Activated CD8-positive, alpha-beta memory T cell treated with anti-CD3 and anti-CD28 coated beads, Interleukin-2, amount 50 U/mL, for 4 hours (primary cell): ENCODE data around the gene IFT22.
"Not testable (repeated sequence)": the region's sequence is repeated elsewhere in the genome, so short reads cannot be mapped to it uniquely, and the experiment has no call there.

Source experiments
- DNase-seq: peaks from one replicate; pipeline ENCODE4 v3.0.0-alpha.2; 2020

IFT22 gene

GRCh38 chr7:101321491-101322401 lies at the start of gene IFT22:
IFT22 (minus strand) TSS chr7:101321812; CDS start chr7:101321709, 103 bp downstream.
- DNase-seq, result peak; percentile 82

- DNase-seq, result no peak
Measured at GRCh38 chr7:101370836-101371235, 49.2 kb upstream of the IFT22 start.

- DNase-seq, result no peak
Measured at GRCh38 chr7:101368422-101369165, 47.0 kb upstream of the IFT22 start.

GRCh38 chr7:101367676-101368075 lies 46.1 kb upstream of the IFT22 start:
- DNase-seq, result no peak

- DNase-seq, result no peak
Measured at GRCh38 chr7:101365956-101366355, 44.3 kb upstream of the IFT22 start.

GRCh38 chr7:101363734-101364374 lies 42.2 kb upstream of the IFT22 start:
- DNase-seq, result peak; percentile 70

GRCh38 chr7:101363196-101363733 lies 41.7 kb upstream of the IFT22 start:
- no peak for DNase-seq

GRCh38 chr7:101362334-101363195 lies 41.0 kb upstream of the IFT22 start, which contains the start of gene COL26A1:
COL26A1 (plus strand) TSS chr7:101362875; CDS start chr7:101363033, 158 bp downstream.
- no peak for DNase-seq

- no peak for DNase-seq
Measured at GRCh38 chr7:101357433-101357832, 35.8 kb upstream of the IFT22 start.

- DNase-seq, result no peak
Measured at GRCh38 chr7:101352920-101353308, 31.3 kb upstream of the IFT22 start.

- not testable (repeated sequence) for DNase-seq
Measured at GRCh38 chr7:101349300-101349699, 27.7 kb upstream of the IFT22 start.

GRCh38 chr7:101348456-101349067 lies 26.9 kb upstream of the IFT22 start:
- DNase-seq, result not testable (repeated sequence)

GRCh38 chr7:101347477-101347876 lies 25.9 kb upstream of the IFT22 start:
- no peak for DNase-seq

- DNase-seq, result no peak
Measured at GRCh38 chr7:101342892-101343291, 21.3 kb upstream of the IFT22 start.

GRCh38 chr7:101340379-101340778 lies 18.8 kb upstream of the IFT22 start:
- DNase-seq, result no peak

- no peak for DNase-seq
Measured at GRCh38 chr7:101333912-101334311, 12.3 kb upstream of the IFT22 start.

GRCh38 chr7:101332026-101332425 lies 10.4 kb upstream of the IFT22 start:
- no peak for DNase-seq

- DNase-seq, result no peak
Measured at GRCh38 chr7:101330011-101330484, 8.4 kb upstream of the IFT22 start.

GRCh38 chr7:101328159-101328558 lies 6.5 kb upstream of the IFT22 start:
- no peak for DNase-seq

- DNase-seq, result no peak
Measured at GRCh38 chr7:101319401-101319800, 2.2 kb downstream of the IFT22 start.

- peak; percentile 47 for DNase-seq
Measured at GRCh38 chr7:101315336-101315735, 6.3 kb downstream of the IFT22 start.
